Stimulated activated CD8-positive, alpha-beta memory T cell treated with anti-CD3 and anti-CD28 coated beads, Interleukin-7, amount 100 ng/mL, for 1 hour (primary cell): ENCODE measurements around the gene ANGPTL2.

Experiments
- DNase-seq, 2 donors: peaks; one replicate each; pipeline ENCODE4 v3.0.0-alpha.2; 2020; ENCODE audit warnings: low read depth in 2 of 2

Gene ANGPTL2

DNA sequence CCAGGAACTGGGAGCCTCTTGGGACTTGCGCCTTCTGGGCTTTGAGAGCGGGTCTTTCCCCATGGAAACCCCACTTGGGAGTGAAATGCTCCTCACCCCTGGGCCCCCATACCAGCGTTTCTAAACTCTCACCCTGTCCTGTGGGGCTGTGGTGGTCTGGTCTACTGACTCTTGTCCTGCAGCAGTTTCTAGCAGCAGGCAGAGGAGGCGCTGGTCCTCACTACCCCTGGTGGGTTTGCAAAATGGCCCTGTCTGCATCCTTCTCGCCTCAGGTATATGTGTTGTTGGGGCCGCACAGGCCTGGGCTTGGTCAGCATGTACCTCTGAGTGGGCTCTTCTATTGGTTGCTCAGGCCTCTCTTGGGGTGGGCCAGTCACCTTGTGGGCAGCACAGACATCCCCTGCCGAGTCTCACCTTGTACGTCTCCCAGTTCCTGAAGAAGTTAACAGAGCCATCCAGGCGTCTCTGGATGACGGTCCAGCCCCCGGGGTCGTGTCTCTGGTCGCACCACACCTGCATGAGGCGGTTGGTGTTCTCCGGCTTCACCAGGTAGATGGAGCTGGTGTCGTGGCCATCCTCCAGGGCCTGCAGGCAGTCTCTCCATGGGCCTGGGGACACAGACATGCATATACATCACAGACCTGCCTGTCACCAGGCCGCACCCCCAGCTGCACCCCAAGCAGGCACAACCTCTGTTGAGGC lies 29.0 kb downstream of the ANGPTL2 start:
- DNase-seq, result no peak

GRCh38 chr9:127092041-127092608 lies 30.3 kb downstream of the ANGPTL2 start:
- DNase-seq, result no peak

DNA sequence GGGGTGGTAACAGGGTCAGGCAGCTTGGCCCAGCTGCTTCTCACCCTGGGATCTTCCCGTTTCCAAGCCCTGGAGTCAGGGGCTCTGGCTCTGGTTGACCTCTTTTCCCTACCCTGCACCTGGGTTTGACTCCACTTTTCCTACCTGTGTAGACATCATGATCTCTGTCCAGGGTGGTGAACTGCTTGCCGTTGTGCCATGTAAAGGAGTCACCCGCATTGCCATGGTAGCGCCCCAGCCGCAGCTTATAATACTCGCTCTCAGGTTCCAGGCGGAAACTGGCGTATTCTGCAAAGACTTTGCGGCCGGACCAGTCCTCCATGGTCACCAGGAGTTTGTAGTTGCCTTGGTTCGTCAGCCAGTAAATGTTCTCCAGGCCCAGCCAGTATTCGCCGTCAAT lies 30.9 kb downstream of the ANGPTL2 start:
- DNase-seq, result no peak

GRCh38 chr9:127090341-127090985 lies 32.0 kb downstream of the ANGPTL2 start:
- DNase-seq, result no peak

- no peak for DNase-seq
These were observed 32.8 kb downstream of the ANGPTL2 start for GRCh38 chr9:127089631-127090081.

DNA sequence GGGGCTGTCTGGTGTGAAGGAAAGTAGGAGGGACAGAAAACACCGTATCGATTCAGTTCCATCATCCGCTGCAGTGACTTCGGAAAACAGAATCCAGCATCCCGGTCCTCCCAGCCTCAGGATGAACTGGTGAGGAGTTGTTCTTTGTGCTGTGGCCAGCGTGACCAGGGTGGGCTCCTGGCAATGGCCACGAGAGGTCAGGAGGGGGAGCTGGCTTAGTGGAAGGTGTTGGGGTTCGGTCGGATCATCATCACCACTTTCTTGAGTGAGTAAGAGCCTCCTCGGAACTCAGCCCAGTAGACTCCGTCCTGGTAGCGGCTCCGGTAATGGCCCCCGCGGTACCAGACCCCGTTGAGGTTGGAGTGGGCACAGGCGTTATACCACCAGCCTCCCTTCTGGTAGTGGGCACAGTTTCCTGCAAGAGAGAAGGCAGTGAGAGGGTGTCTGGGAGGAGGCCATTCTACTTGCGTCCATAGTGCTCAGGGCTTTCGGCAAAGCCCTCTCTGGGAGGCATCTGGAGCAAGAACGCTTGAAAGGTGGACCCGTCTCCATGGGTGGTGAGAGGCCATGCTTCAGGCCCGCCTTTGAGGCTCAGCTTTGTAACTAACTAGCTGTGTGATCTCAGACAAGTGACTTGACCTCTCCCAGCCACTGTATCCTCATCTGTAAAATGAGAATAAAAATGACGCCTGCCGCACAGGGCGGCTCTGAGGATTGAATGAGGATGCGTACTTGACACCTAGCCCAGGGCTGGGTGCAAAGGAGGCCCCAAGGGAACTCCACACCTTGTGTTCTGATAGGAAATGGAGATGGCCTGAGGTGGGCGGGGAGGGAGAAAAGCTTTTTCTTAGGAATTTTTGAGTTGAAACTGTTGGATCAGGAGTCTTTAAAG lies 33.5 kb downstream of the ANGPTL2 start:
- no peak for DNase-seq

DNA sequence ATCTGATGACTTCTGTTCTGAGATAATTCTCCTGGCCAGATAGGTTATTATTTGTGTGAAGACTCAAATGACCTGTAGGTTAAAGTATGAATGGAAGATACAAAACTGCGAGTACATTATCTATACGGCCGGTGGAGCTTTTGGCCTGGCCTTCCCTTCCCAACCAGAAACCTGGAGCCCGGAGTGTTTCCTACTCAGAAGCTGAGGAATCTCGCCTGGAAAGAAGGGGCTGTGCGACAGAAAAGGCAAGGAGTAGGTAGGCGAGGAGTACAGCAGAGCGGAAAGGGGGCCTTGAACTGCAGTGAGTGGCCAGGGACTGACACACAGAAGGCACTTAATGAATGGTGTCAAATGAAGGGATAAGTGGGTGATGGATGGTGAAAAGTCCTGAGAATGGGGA lies 34.6 kb downstream of the ANGPTL2 start:
- no peak for DNase-seq

GRCh38 chr9:127087411-127087810 lies 35.0 kb downstream of the ANGPTL2 start:
- no peak for DNase-seq

DNA sequence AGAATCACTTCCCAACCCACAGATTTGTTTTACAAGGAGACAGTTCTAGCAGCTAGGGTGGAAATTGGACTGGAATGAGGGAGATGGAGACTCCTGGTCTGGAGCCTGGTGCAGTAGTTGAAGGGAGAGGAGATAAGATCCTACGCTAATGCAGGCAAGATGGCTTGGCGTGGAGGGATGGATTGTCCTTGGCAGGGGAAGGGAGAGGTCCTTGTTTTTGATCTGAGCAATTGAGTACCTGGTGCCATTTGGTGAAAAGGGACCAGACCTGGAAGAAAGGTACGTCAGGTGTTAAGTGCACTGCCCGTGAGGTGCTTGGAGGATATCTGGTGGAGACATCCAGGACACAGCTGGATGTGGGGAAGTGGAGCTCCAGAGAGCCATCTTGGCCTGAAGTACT lies 35.7 kb downstream of the ANGPTL2 start:
- no peak for DNase-seq

DNA sequence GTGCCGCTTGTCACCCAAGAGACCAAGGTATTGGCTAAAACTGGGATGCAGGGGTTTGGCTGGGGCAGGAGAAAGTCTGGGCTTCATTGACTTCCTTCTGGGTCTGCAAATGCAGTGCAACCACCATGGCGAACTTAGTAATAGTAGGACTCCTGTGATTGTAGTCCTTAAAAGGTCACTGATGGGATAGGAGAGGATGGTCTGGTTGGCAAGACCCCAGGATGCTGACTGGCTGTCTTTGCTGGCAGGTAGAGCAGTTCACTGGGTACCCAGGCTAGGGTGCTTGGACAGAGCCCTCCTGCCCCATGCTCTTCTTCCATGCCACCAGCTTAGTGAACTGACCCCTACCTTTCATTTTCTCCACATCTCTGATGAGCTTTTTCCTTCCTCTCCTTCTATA lies 37.2 kb downstream of the ANGPTL2 start:
- no peak for DNase-seq

GRCh38 chr9:127084076-127085039 lies 38.1 kb downstream of the ANGPTL2 start:
- DNase-seq, result no peak

- no peak for DNase-seq
These were observed 39.1 kb downstream of the ANGPTL2 start for GRCh38 chr9:127083138-127083980.

DNA sequence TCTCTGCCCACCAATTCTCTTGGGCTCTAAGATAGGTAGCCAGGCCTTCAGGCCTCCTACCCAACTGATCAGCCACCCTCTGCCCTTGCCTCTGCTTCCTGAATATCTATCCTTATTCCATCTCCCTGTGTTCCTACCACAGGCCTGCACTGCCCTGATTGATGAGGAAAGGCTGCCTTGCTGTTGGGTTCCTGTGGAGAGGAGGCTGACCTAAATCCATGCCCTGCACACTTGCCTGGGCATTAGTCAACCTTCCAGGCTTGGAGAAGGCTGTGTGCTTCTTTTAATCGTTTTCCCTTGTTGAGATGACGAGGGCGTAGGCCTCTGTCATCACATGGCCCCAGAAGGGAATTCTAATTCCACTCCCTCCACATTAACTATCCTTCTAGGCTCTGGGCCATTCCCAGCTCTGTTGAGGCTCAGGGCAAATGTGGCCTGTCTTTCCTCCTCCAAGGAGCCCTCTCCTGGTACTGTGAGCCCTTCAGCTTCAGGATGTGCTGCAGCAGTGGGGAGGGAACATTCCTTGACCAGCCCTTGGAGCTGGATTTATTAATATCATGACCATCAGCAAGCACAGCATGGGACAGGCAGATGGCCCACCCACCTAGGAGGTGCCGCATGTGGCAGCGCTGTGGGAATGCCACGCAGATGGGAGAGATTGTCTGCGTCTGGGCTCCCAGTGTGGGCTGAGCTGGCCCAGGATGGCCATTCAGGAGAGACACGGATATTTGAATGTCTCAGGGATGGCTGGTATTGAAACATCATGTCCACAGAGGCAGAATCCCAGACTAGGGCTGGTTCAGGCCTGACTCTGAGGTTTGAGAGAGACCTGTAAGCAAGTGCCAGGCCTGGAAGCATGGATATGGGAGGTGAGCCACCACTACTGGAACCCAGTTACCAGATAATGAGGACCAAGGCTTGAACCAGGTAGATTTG lies 40.9 kb downstream of the ANGPTL2 start:
- DNase-seq, result no peak

DNA sequence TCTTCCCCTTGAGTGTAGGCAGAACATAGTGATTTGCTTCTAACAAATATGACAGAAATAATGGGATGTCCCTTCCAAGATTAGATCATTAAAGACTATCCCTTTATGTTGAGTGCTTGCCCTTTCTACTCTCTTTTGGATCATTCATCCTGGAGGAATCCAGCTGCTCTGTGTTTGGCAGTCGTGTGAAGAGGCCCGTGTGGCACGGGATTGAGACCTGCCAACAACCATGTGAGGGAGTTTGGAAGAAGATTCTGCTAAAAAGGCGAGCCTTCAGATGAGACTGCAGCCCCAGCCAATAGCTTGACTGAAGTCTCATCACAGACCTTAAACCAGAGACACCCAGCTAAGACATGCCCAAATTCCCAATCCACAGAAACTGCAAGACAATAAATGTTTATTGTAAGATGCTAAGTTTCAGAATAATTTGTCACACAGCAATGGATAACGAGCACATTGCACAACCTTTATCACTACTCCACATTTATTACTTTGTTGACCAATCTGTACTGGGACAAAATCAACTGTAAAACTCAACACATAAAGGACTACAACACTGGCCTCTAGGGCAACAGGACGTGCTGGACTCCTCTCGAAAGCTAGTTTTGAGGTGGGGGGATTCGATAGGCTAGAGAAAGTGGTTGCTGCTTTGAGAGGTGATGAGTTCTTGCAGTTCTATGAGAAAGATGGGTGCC lies 42.8 kb downstream of the ANGPTL2 start:
- DNase-seq, result no peak

- no peak for DNase-seq
These were observed 43.4 kb downstream of the ANGPTL2 start for GRCh38 chr9:127078988-127079387.

- no peak for DNase-seq
These were observed 44.1 kb downstream of the ANGPTL2 start for GRCh38 chr9:127078336-127078735.

- no peak for DNase-seq
These were observed 44.8 kb downstream of the ANGPTL2 start for GRCh38 chr9:127077644-127077946.

GRCh38 chr9:127076860-127077643 lies 45.4 kb downstream of the ANGPTL2 start:
- DNase-seq, result no peak
